WTC11 (cell line): Measurements from ENCODE around the gene ST3GAL5. TPM values are rescaled to one million over a fixed set of nuclear protein-coding genes. Genes with fewer than 3 reads are reported as not detected.

Source experiments
- ATAC-seq: fragments of 200-7000 bp; cut with Tn5 transposase; 2 replicates; pipeline ENCODE4 v1.10.0; 2021; ENCODE audit warnings: mild to moderate bottlenecking, moderate library complexity
- CTCF ChIA-PET: fragments of 300-600 bp; sonication (Branson Sonifier 250); formaldehyde crosslinking; loops from one replicate; lab custom pipeline; 2021; ENCODE audit warnings: antibody characterized with exemption; lab: Charles Lee
- POLR2A ChIA-PET: fragments of 350-600 bp; sonication (Branson Sonifier 250); formaldehyde crosslinking; loops from one replicate; lab custom pipeline; 2021; ENCODE audit warnings: antibody characterized with exemption; lab: Charles Lee
- DNase-seq: peaks from one replicate; pipeline ENCODE4 v3.0.0; 2021; ENCODE audit warnings: low spot score
- H3K27ac Mint-ChIP-seq: 2 replicates; pipeline ENCODE4 v1.8.0; 2021; ENCODE audit warnings: mixed read lengths
- H3K27me3 Mint-ChIP-seq: 2 replicates; pipeline ENCODE4 v1.8.0; 2021; ENCODE audit warnings: low read depth, mild to moderate bottlenecking, moderate library complexity, mixed read lengths
- H3K36me3 Mint-ChIP-seq: 2 replicates; pipeline ENCODE4 v1.8.0; 2021; ENCODE audit warnings: mixed read lengths
- H3K4me1 Mint-ChIP-seq: 2 replicates; pipeline ENCODE4 v1.8.0; 2022; ENCODE audit warnings: mixed read lengths
- H3K4me3 Mint-ChIP-seq: 2 replicates; pipeline ENCODE4 v1.8.0; 2021; ENCODE audit warnings: mild to moderate bottlenecking, moderate library complexity, mixed read lengths
- H3K9me3 Mint-ChIP-seq: 2 replicates; pipeline ENCODE4 v1.8.0; 2021; ENCODE audit warnings: mixed read lengths
- E2F5 ChIP-seq: sonication (generic); formaldehyde crosslinking; IDR thresholded peaks from 2 replicates; pipeline ENCODE4 v1.8.1; 2022; ENCODE audit warnings: mild to moderate bottlenecking, moderate library complexity, missing genetic modification reagents
- ERG ChIP-seq: fragments of 250-450 bp; sonication (Bioruptor Pico); IDR thresholded peaks from 2 replicates; pipeline ENCODE4 v1.8.0; 2021; ENCODE audit warnings: mild to moderate bottlenecking
- ETV6 ChIP-seq: sonication (generic); formaldehyde crosslinking; IDR thresholded peaks from 2 replicates; pipeline ENCODE4 v1.8.1; 2022; ENCODE audit warnings: mild to moderate bottlenecking, missing genetic modification reagents
- GABPB1 ChIP-seq: sonication (generic); formaldehyde crosslinking; IDR thresholded peaks from 2 replicates; pipeline ENCODE4 v1.8.1; 2023; ENCODE audit warnings: mild to moderate bottlenecking, missing genetic modification reagents
- IRF1 ChIP-seq: sonication (generic); formaldehyde crosslinking; IDR thresholded peaks from 2 replicates; pipeline ENCODE4 v1.8.0; 2023; ENCODE audit warnings: missing genetic modification reagents
- MAX ChIP-seq: sonication (generic); formaldehyde crosslinking; IDR thresholded peaks from 2 replicates; pipeline ENCODE4 v1.8.0; 2022; ENCODE audit warnings: mild to moderate bottlenecking, missing genetic modification reagents
- MLX ChIP-seq: sonication (generic); formaldehyde crosslinking; IDR thresholded peaks from 2 replicates; pipeline ENCODE4 v1.8.1; 2023; ENCODE audit warnings: mild to moderate bottlenecking, missing genetic modification reagents, moderate library complexity
- MYBL2 ChIP-seq: sonication (generic); formaldehyde crosslinking; IDR thresholded peaks from 2 replicates; pipeline ENCODE4 v1.8.1; 2023; ENCODE audit warnings: mild to moderate bottlenecking, moderate library complexity, missing genetic modification reagents
- NR3C1 ChIP-seq: sonication (generic); formaldehyde crosslinking; conservative IDR thresholded peaks from 2 replicates; pipeline ENCODE4 v1.8.1; 2023; ENCODE audit warnings: low read depth, mild to moderate bottlenecking, missing genetic modification reagents
- OVOL2 ChIP-seq: fragments of 250-450 bp; sonication (Bioruptor Pico); IDR thresholded peaks from 2 replicates; pipeline ENCODE4 v1.9.0; 2021; ENCODE audit warnings: mild to moderate bottlenecking, borderline replicate concordance
- PRDM15 ChIP-seq: sonication (generic); formaldehyde crosslinking; IDR thresholded peaks from 2 replicates; pipeline ENCODE4 v1.8.0; 2022; ENCODE audit warnings: missing genetic modification reagents
- SMAD3 ChIP-seq: sonication (generic); formaldehyde crosslinking; IDR thresholded peaks from 2 replicates; pipeline ENCODE4 v1.8.0; 2022; ENCODE audit warnings: missing genetic modification reagents, mild to moderate bottlenecking, borderline replicate concordance
- ZNF232 ChIP-seq: sonication (generic); formaldehyde crosslinking; IDR thresholded peaks from 2 replicates; pipeline ENCODE4 v1.8.0; 2022; ENCODE audit warnings: mild to moderate bottlenecking, missing genetic modification reagents
- ZNF281 ChIP-seq: sonication (generic); formaldehyde crosslinking; IDR thresholded peaks from 2 replicates; pipeline ENCODE4 v1.8.0; 2023; ENCODE audit warnings: mild to moderate bottlenecking, missing genetic modification reagents
- total RNA-seq: library from RNA; stranded (reverse); gene quantifications from 3 replicates; pipeline ENCODE4 v1.2.3, GENCODE V29; 2021

Gene ST3GAL5
- total RNA-seq, 1 experiment from 2014 or later = 5.9 TPM

- no peak for TF ChIP-seq ERG
- TF ChIP-seq MYBL2 (CRISPR knock-in tag) = no peak
- TF ChIP-seq GABPB1 = no peak
- TF ChIP-seq PRDM15 (CRISPR knock-in tag) = no peak
- TF ChIP-seq MAX (CRISPR knock-in tag) = no peak
- TF ChIP-seq ETV6 (CRISPR knock-in tag) = no peak
These were observed 93.3 kb downstream of the ST3GAL5 start (continued) for GRCh38 chr2:85795331-85796045.

GRCh38 chr2:85794491-85795121 lies 94.2 kb downstream of the ST3GAL5 start:
- H3K36me3 Mint-ChIP-seq = no peaks in the 10 kb centered on the region
- ATAC-seq = no peak
- no peak overlapping the region for H3K27ac Mint-ChIP-seq
- H3K4me1 Mint-ChIP-seq = no peaks in the 10 kb centered on the region
- no peak overlapping the region for H3K4me3 Mint-ChIP-seq
- CTCF ChIA-PET = interaction anchor here (1.0 to 2.3 kb wide), 3 partner anchors 20 to 87 kb away, joined by 3 to 13 read pairs (median 5); no protein-coding TSS in a partner anchor
- TF ChIP-seq MLX (CRISPR knock-in tag) (no peak), ZNF281 (no peak), E2F5 (CRISPR knock-in tag) (no peak), NR3C1 (no peak), MYBL2 (CRISPR knock-in tag) (no peak), ZNF232 (CRISPR knock-in tag) (no peak), OVOL2 (CRISPR knock-in tag) (no peak), IRF1 (CRISPR knock-in tag) (no peak), SMAD3 (CRISPR knock-in tag) (no peak)
- POLR2A ChIA-PET = interaction anchor here (0.9 kb wide), 1 partner anchor 44 kb away, joined by 3 read pairs; no protein-coding TSS in a partner anchor
- H3K9me3 Mint-ChIP-seq = no peaks in the 10 kb centered on the region
- no peaks in the 10 kb centered on the region for H3K27me3 Mint-ChIP-seq
- DNase-seq = no peak
